ENCODE data around the gene LEAP2. TPM values are rescaled to one million over a fixed set of nuclear protein-coding genes. Genes with fewer than 3 reads are reported as not detected.

The LEAP2 gene
- total and polyA plus RNA-seq, 2 of the 8 experiments (the other 6 are each of a cell fraction or from before 2014, with no cell fraction given): 1.8 to 2.9 TPM

DNA sequence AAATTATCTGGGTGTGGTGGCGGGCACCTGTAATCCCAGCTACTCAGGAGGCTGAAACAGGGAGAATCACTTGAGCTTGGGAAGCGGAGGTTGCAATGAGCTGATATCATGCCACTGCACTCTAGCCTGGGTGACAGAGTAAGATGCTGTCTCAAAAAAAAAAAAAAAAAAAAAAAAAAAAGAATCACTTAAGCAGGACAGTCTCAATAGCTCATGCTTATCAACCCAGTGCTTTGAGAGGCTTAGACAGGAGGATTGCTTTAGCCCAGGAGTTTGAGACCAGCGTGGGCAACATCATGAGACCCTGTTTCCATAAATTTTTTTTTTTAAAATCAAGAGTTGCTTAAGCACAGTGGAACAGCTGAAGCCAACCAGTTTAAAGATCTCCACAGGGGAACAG lies 42.6 kb downstream of the LEAP2 start (continued):
- TF ChIP-seq CEBPB (IDR thresholded peaks at IDR 0.05; ENCODE audit: low read depth, low read length): no peak
- no peak for TF ChIP-seq RNF2 (IDR thresholded peaks at IDR 0.05; ENCODE audit: borderline replicate concordance, low read depth, low read length, missing control alignments, poor library complexity, severe bottlenecking)
- no peak for TF ChIP-seq RFX5 (IDR thresholded peaks at IDR 0.05; ENCODE audit: borderline replicate concordance, low read depth, low read length)

Small RNAs within 50 kb of the gene (small RNA-seq; reads per million reads assigned to genes)
- gene RNA5SP192 (ENCODE audit: insufficient read depth): not detected

Other genes with a start within 250 kb of the LEAP2 start
- gene IL13, start 215.5 kb upstream of the LEAP2 start, total RNA-seq (2021; fragmentation: NEBNext Ultra II Directional; extraction: Animal tissue kit (Norgen Biotek cat#: 25700)): not detected in 2 replicates
- gene IL13, start 215.5 kb upstream of the LEAP2 start, polyA plus RNA-seq (2011; rRNA removed): not detected in 2 replicates
- not detected in 2 replicates for gene IL4, start 199.7 kb upstream of the LEAP2 start, total RNA-seq (2021; fragmentation: NEBNext Ultra II Directional; extraction: Animal tissue kit (Norgen Biotek cat#: 25700))
- not detected in 2 replicates for gene IL4, start 199.7 kb upstream of the LEAP2 start, polyA plus RNA-seq (2011; rRNA removed)
- gene KIF3A, start 136.1 kb upstream of the LEAP2 start, total RNA-seq (2021; fragmentation: NEBNext Ultra II Directional; extraction: Animal tissue kit (Norgen Biotek cat#: 25700)): 11.5 and 13.1 TPM in 2 replicates
- 2.2 and 3.1 TPM in 2 replicates for gene KIF3A, start 136.1 kb upstream of the LEAP2 start, polyA plus RNA-seq (2011; rRNA removed)
- 1.4 TPM in 2 replicates for gene CCNI2, start 126.2 kb upstream of the LEAP2 start, total RNA-seq (2021; fragmentation: NEBNext Ultra II Directional; extraction: Animal tissue kit (Norgen Biotek cat#: 25700))
- 1.3 and 2.3 TPM in 2 replicates for gene CCNI2, start 126.2 kb upstream of the LEAP2 start, polyA plus RNA-seq (2011; rRNA removed)
- 33.0 and 33.8 TPM in 2 replicates for gene SEPTIN8, start 96.4 kb upstream of the LEAP2 start, total RNA-seq (2021; fragmentation: NEBNext Ultra II Directional; extraction: Animal tissue kit (Norgen Biotek cat#: 25700))
- gene SEPTIN8, start 96.4 kb upstream of the LEAP2 start, polyA plus RNA-seq (2011; rRNA removed): 21.2 and 25.8 TPM in 2 replicates
- 0.09 and 0.10 TPM in 2 replicates for gene SOWAHA, start 60.4 kb upstream of the LEAP2 start, total RNA-seq (2021; fragmentation: NEBNext Ultra II Directional; extraction: Animal tissue kit (Norgen Biotek cat#: 25700))
- 0.11 and 0.17 TPM in 2 replicates for gene SOWAHA, start 60.4 kb upstream of the LEAP2 start, polyA plus RNA-seq (2011; rRNA removed)
- 5.2 and 5.7 TPM in 2 replicates for gene SHROOM1, start 43.0 kb upstream of the LEAP2 start, total RNA-seq (2021; fragmentation: NEBNext Ultra II Directional; extraction: Animal tissue kit (Norgen Biotek cat#: 25700))
- gene SHROOM1, start 43.0 kb upstream of the LEAP2 start, polyA plus RNA-seq (2011; rRNA removed): 3.9 and 11.8 TPM in 2 replicates
- gene GDF9, start 7.2 kb upstream of the LEAP2 start, total RNA-seq (2021; fragmentation: NEBNext Ultra II Directional; extraction: Animal tissue kit (Norgen Biotek cat#: 25700)): 0.34 TPM in 1 of 2 replicates, not detected in the other
- gene GDF9, start 7.2 kb upstream of the LEAP2 start, polyA plus RNA-seq (2011; rRNA removed): 0.14 and 0.22 TPM in 2 replicates
- gene UQCRQ, start 7.0 kb upstream of the LEAP2 start, total RNA-seq (2021; fragmentation: NEBNext Ultra II Directional; extraction: Animal tissue kit (Norgen Biotek cat#: 25700)): 282 and 293 TPM in 2 replicates
- 177 and 195 TPM in 2 replicates for gene UQCRQ, start 7.0 kb upstream of the LEAP2 start, polyA plus RNA-seq (2011; rRNA removed)
- 61.4 and 63.7 TPM in 2 replicates for gene AFF4, start 90.0 kb downstream of the LEAP2 start, total RNA-seq (2021; fragmentation: NEBNext Ultra II Directional; extraction: Animal tissue kit (Norgen Biotek cat#: 25700))
- 12.0 and 12.7 TPM in 2 replicates for gene AFF4, start 90.0 kb downstream of the LEAP2 start, polyA plus RNA-seq (2011; rRNA removed)
- gene ZCCHC10, start 152.9 kb downstream of the LEAP2 start, total RNA-seq (2021; fragmentation: NEBNext Ultra II Directional; extraction: Animal tissue kit (Norgen Biotek cat#: 25700)): 32.9 and 36.6 TPM in 2 replicates
- 17.9 and 22.4 TPM in 2 replicates for gene ZCCHC10, start 152.9 kb downstream of the LEAP2 start, polyA plus RNA-seq (2011; rRNA removed)
- 411 and 445 TPM in 2 replicates for gene HSPA4, start 178.3 kb downstream of the LEAP2 start, total RNA-seq (2021; fragmentation: NEBNext Ultra II Directional; extraction: Animal tissue kit (Norgen Biotek cat#: 25700))
- gene HSPA4, start 178.3 kb downstream of the LEAP2 start, polyA plus RNA-seq (2011; rRNA removed): 24.6 and 28.9 TPM in 2 replicates

Data from H1 (cell line).